PC-3 (cell line): Measurements from ENCODE around the gene C1QL1. TPM values are rescaled to one million over a fixed set of nuclear protein-coding genes. Genes with fewer than 3 reads are reported as not detected.

Source experiments
- ATAC-seq: fragments of 200-7000 bp; cut with Tn5 transposase; 2 replicates; pipeline ENCODE4 v1.9.1; 2020; ENCODE audit warnings: mild to moderate bottlenecking, moderate library complexity
- BruUV-seq: library from RNA; stranded (reverse); fragments of 400-500 nt; replicated peaks from 2 replicates; lab custom pipeline; 2021; lab: Mats Ljungman, UMichigan
- CTCF ChIA-PET: fragments of 300-600 bp; sonication (Branson Sonifier 250); formaldehyde crosslinking; loops from one replicate; lab custom pipeline; 2022; ENCODE audit warnings: antibody characterized with exemption; lab: Charles Lee
- POLR2A ChIA-PET: fragments of 300-600 bp; sonication (Branson Sonifier 250); formaldehyde crosslinking; loops from one replicate; lab custom pipeline; 2022; ENCODE audit warnings: antibody characterized with exemption; ENCODE audit not compliant: unreplicated experiment; lab: Charles Lee
- DNase-seq: peaks from one replicate; pipeline ENCODE4 v3.0.0-alpha.2; 2015
- H2AFZ ChIP-seq: fragments of 300-600 bp; sonication (generic); 2 replicates; pipeline ENCODE4 v1.6.0; 2016; ENCODE audit warnings: antibody characterized with exemption, low read length
- H3F3A ChIP-seq: fragments of 300-600 bp; sonication (generic); one replicate; pipeline ENCODE4 v1.6.0; 2017; ENCODE audit warnings: antibody characterized with exemption, low read length, control low read depth, mild to moderate bottlenecking; ENCODE audit not compliant: unreplicated experiment
- H3K27ac ChIP-seq: fragments of 300-600 bp; sonication (generic); 2 replicates; pipeline ENCODE4 v1.5.1; 2016; ENCODE audit warnings: mild to moderate bottlenecking, low read length
- H3K27me3 ChIP-seq: fragments of 300-600 bp; sonication (generic); 2 replicates; pipeline ENCODE4 v1.6.1; 2016; ENCODE audit warnings: low read length, mixed read lengths
- H3K36me3 ChIP-seq: fragments of 300-600 bp; sonication (generic); 2 replicates; pipeline ENCODE4 v1.6.1; 2016; ENCODE audit warnings: low read depth, mixed run types, low read length, mixed read lengths
- H3K4me1 ChIP-seq: fragments of 300-600 bp; sonication (generic); 2 replicates; pipeline ENCODE4 v1.5.1; 2016; ENCODE audit warnings: low read length; ENCODE audit not compliant: insufficient read depth
- H3K4me2 ChIP-seq: fragments of 300-600 bp; sonication (generic); 2 replicates; pipeline ENCODE4 v1.6.0; 2016; ENCODE audit warnings: low read length
- H3K4me3 ChIP-seq: fragments of 300-600 bp; sonication (generic); 2 replicates; pipeline ENCODE4 v1.5.1; 2016; ENCODE audit warnings: mild to moderate bottlenecking, low read length, mixed read lengths
- H3K79me2 ChIP-seq: fragments of 300-600 bp; sonication (generic); 2 replicates; pipeline ENCODE4 v1.6.1; 2017; ENCODE audit warnings: low read length, mixed read lengths
- H3K9ac ChIP-seq: fragments of 300-600 bp; sonication (generic); 2 replicates; pipeline ENCODE4 v1.6.0; 2016; ENCODE audit warnings: mild to moderate bottlenecking, low read length
- H3K9me2 ChIP-seq: fragments of 300-600 bp; sonication (generic); replicated peaks from 2 replicates; pipeline ENCODE4 v1.6.1; 2016; ENCODE audit warnings: mixed run types, low read length, mixed read lengths
- H3K9me3 ChIP-seq: fragments of 300-600 bp; sonication (generic); 2 replicates; pipeline ENCODE4 v1.6.1; 2016; ENCODE audit warnings: low read length, mixed read lengths
- H4K20me1 ChIP-seq: fragments of 300-600 bp; sonication (generic); 2 replicates; pipeline ENCODE4 v1.6.1; 2016; ENCODE audit warnings: low read length, mixed read lengths
- CTCF ChIP-seq: fragments of 300-600 bp; sonication (generic); conservative IDR thresholded peaks from 2 replicates; pipeline ENCODE4 v1.5.1; 2017; ENCODE audit warnings: antibody characterized with exemption, low read depth, mild to moderate bottlenecking, low read length
- EZH2 ChIP-seq: fragments of 300-600 bp; sonication (generic); IDR thresholded peaks from one replicate; pipeline ENCODE4 v1.6.1; 2017; ENCODE audit warnings: antibody characterized with exemption, mild to moderate bottlenecking, low read length; ENCODE audit not compliant: unreplicated experiment
- EZH2phosphoT487 ChIP-seq: fragments of 300-600 bp; sonication (generic); IDR thresholded peaks from 2 replicates; pipeline ENCODE4 v1.6.1; 2018; ENCODE audit warnings: mild to moderate bottlenecking, antibody characterized with exemption, low read length, borderline replicate concordance
- intact Hi-C: fragments of 100-400 bp; cut with micrococcal nuclease; formaldehyde crosslinking; loops from 2 replicates; pipeline ENCODE4 v1.9.0; 2023
- total RNA-seq: library from RNA; depleted of rRNA; stranded (reverse); fragments of >200 nt; gene quantifications from 2 replicates; pipeline ENCODE4 v1.2.3, GENCODE V29; 2014

C1QL1 gene
- total RNA-seq, 1 experiment from 2014 or later = 2.8 TPM

GRCh38 chr17:45009676-45010467 is 41.8 kb upstream of the C1QL1 start:
- Histone ChIP-seq H3K79me2 (no peaks in the 10 kb centered on the region), H3F3A (no peaks in the 10 kb centered on the region), H4K20me1 (no peaks in the 10 kb centered on the region), H3K36me3 (no peaks in the 10 kb centered on the region), H2AFZ (no peak overlapping the region), H3K27me3 (no peaks in the 10 kb centered on the region), H3K9me3 (no peaks in the 10 kb centered on the region), H3K4me2 (no peak overlapping the region), H3K4me1 (no peaks in the 10 kb centered on the region), H3K9ac (no peak overlapping the region), H3K4me3 (no peak overlapping the region), H3K9me2 (no peaks in the 10 kb centered on the region), H3K27ac (no peak overlapping the region)
- TF ChIP-seq EZH2 (no peak), CTCF (no peak), EZH2phosphoT487 (no peak)
- ATAC-seq (no peak), DNase-seq (no peak)
- CTCF ChIA-PET = interaction anchor here (0.5 kb wide), 1 partner anchor 24 kb away, joined by 7 read pairs; no protein-coding TSS in a partner anchor
- intact Hi-C loops = no loop called here
- no TSS peak for BruUV-seq
- POLR2A ChIA-PET = no interaction called here

GRCh38 chr17:45008216-45008615 is 40.1 kb upstream of the C1QL1 start:
- Histone ChIP-seq H3K36me3 (no peaks in the 10 kb centered on the region), H3K27me3 (no peaks in the 10 kb centered on the region), H4K20me1 (no peaks in the 10 kb centered on the region), H3K79me2 (no peaks in the 10 kb centered on the region), H3K9me3 (no peaks in the 10 kb centered on the region), H3K9me2 (no peaks in the 10 kb centered on the region), H3K27ac (no peak overlapping the region), H3F3A (no peaks in the 10 kb centered on the region), H3K4me1 (no peaks in the 10 kb centered on the region), H3K9ac (no peak overlapping the region), H3K4me2 (no peak overlapping the region), H2AFZ (no peak overlapping the region), H3K4me3 (no peak overlapping the region)
- CTCF ChIA-PET = no interaction called here
- intact Hi-C loops = no loop called here
- TF ChIP-seq EZH2 (no peak), CTCF (no peak), EZH2phosphoT487 (no peak)
- POLR2A ChIA-PET = no interaction called here
- no peak for ATAC-seq
- no TSS peak for BruUV-seq
- no peak for DNase-seq

GRCh38 chr17:45006927-45007461 is 38.9 kb upstream of the C1QL1 start:
- no peaks in the 10 kb centered on the region for H3K9me2 ChIP-seq
- H3K4me2 ChIP-seq = no peak overlapping the region
- ChIA-PET POLR2A (interaction anchor here (0.7 kb wide), 1 partner anchor 724 kb away, joined by 5 read pairs; no protein-coding TSS in a partner anchor), CTCF (no interaction called here)
- no peaks in the 10 kb centered on the region for H3K36me3 ChIP-seq
- no peaks in the 10 kb centered on the region for H3F3A ChIP-seq
- no peak for DNase-seq
- no peak for TF ChIP-seq EZH2
- TF ChIP-seq CTCF = 0 out of 2 replicates have a peak, but pooled peaks have one; percentile 17
- no peak for TF ChIP-seq EZH2phosphoT487
- no peaks in the 10 kb centered on the region for H3K27me3 ChIP-seq
- H3K9me3 ChIP-seq = no peaks in the 10 kb centered on the region
- H3K79me2 ChIP-seq = no peaks in the 10 kb centered on the region
- no peaks in the 10 kb centered on the region for H4K20me1 ChIP-seq
- no peak overlapping the region for H3K4me3 ChIP-seq
- H2AFZ ChIP-seq = no peak overlapping the region
- H3K27ac ChIP-seq = no peak overlapping the region
- intact Hi-C loops = no loop called here
- no peak overlapping the region for H3K9ac ChIP-seq
- no TSS peak for BruUV-seq
- no peaks in the 10 kb centered on the region for H3K4me1 ChIP-seq
- ATAC-seq = 0 out of 2 replicates have a peak, but pooled peaks have one; percentile 24
